ENCODE measurements around the gene IGFL1.

DNA sequence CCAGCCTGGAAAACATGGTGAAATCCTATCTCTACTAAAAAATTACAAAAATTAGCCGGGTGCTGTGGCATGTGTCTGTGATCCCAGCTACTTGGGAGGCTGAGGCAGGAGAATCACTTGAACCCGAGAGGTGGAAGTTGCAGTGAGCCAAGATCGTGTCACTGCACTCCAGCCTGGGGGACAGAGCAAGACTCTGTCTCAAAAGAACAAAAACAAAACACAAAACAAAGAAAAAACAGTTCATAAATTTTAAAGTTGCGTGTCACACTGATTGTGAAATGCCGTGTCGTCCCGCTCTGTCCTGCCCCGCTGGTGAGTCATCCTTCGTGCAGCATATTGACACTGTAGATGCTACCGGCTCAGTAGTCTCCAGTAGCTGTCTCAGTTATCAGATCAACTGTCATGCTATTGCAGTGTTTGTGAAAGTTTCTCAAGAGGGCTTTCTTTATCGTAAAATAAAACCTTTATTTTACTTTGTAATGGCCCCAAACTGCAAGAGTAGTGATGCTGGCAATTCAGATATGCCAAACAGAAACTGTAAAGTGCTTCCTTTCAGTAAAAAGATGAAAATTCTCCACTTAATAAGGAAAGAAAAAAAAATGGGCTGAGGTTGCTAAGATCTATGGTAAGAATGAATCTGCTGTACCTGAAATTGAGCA is 36.4 kb upstream of the IGFL1 start:
- TF ChIP-seq, protein P1, sequence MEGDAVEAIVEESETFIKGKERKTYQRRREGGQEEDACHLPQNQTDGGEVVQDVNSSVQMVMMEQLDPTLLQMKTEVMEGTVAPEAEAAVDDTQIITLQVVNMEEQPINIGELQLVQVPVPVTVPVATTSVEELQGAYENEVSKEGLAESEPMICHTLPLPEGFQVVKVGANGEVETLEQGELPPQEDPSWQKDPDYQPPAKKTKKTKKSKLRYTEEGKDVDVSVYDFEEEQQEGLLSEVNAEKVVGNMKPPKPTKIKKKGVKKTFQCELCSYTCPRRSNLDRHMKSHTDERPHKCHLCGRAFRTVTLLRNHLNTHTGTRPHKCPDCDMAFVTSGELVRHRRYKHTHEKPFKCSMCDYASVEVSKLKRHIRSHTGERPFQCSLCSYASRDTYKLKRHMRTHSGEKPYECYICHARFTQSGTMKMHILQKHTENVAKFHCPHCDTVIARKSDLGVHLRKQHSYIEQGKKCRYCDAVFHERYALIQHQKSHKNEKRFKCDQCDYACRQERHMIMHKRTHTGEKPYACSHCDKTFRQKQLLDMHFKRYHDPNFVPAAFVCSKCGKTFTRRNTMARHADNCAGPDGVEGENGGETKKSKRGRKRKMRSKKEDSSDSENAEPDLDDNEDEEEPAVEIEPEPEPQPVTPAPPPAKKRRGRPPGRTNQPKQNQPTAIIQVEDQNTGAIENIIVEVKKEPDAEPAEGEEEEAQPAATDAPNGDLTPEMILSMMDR (conservative IDR thresholded peaks at IDR 0.05; ENCODE audit: low read depth in 2 of 2), result no peak
- TF ChIP-seq EZH2 (IDR thresholded peaks at IDR 0.05; ENCODE audit: low read depth, unreplicated experiment) (no peak), EZH2phosphoT487 (IDR thresholded peaks at IDR 0.05; ENCODE audit: unreplicated experiment) (no peak), POLR2AphosphoS5 (IDR thresholded peaks at IDR 0.05; ENCODE audit: low read depth) (no peak), ZNF114 (CRISPR knock-in tag; IDR thresholded peaks at IDR 0.05) (no peak), CREB1 (CRISPR knock-in tag; IDR thresholded peaks at IDR 0.05; ENCODE audit: low read depth) (no peak)
- TF ChIP-seq, protein P2, sequence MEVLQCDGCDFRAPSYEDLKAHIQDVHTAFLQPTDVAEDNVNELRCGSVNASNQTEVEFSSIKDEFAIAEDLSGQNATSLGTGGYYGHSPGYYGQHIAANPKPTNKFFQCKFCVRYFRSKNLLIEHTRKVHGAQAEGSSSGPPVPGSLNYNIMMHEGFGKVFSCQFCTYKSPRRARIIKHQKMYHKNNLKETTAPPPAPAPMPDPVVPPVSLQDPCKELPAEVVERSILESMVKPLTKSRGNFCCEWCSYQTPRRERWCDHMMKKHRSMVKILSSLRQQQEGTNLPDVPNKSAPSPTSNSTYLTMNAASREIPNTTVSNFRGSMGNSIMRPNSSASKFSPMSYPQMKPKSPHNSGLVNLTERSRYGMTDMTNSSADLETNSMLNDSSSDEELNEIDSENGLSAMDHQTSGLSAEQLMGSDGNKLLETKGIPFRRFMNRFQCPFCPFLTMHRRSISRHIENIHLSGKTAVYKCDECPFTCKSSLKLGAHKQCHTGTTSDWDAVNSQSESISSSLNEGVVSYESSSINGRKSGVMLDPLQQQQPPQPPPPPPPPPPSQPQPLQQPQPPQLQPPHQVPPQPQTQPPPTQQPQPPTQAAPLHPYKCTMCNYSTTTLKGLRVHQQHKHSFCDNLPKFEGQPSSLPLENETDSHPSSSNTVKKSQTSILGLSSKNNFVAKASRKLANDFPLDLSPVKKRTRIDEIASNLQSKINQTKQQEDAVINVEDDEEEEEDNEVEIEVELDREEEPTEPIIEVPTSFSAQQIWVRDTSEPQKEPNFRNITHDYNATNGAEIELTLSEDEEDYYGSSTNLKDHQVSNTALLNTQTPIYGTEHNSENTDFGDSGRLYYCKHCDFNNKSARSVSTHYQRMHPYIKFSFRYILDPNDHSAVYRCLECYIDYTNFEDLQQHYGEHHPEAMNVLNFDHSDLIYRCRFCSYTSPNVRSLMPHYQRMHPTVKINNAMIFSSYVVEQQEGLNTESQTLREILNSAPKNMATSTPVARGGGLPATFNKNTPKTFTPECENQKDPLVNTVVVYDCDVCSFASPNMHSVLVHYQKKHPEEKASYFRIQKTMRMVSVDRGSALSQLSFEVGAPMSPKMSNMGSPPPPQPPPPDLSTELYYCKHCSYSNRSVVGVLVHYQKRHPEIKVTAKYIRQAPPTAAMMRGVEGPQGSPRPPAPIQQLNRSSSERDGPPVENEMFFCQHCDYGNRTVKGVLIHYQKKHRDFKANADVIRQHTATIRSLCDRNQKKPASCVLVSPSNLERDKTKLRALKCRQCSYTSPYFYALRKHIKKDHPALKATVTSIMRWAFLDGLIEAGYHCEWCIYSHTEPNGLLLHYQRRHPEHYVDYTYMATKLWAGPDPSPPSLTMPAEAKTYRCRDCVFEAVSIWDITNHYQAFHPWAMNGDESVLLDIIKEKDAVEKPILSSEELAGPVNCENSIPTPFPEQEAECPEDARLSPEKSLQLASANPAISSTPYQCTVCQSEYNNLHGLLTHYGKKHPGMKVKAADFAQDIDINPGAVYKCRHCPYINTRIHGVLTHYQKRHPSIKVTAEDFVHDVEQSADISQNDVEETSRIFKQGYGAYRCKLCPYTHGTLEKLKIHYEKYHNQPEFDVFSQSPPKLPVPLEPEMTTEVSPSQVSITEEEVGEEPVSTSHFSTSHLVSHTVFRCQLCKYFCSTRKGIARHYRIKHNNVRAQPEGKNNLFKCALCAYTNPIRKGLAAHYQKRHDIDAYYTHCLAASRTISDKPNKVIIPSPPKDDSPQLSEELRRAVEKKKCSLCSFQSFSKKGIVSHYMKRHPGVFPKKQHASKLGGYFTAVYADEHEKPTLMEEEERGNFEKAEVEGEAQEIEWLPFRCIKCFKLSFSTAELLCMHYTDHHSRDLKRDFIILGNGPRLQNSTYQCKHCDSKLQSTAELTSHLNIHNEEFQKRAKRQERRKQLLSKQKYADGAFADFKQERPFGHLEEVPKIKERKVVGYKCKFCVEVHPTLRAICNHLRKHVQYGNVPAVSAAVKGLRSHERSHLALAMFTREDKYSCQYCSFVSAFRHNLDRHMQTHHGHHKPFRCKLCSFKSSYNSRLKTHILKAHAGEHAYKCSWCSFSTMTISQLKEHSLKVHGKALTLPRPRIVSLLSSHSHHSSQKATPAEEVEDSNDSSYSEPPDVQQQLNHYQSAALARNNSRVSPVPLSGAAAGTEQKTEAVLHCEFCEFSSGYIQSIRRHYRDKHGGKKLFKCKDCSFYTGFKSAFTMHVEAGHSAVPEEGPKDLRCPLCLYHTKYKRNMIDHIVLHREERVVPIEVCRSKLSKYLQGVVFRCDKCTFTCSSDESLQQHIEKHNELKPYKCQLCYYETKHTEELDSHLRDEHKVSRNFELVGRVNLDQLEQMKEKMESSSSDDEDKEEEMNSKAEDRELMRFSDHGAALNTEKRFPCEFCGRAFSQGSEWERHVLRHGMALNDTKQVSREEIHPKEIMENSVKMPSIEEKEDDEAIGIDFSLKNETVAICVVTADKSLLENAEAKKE (CRISPR knock-in tag; IDR thresholded peaks at IDR 0.05), result no peak
- TF ChIP-seq, protein P3, sequence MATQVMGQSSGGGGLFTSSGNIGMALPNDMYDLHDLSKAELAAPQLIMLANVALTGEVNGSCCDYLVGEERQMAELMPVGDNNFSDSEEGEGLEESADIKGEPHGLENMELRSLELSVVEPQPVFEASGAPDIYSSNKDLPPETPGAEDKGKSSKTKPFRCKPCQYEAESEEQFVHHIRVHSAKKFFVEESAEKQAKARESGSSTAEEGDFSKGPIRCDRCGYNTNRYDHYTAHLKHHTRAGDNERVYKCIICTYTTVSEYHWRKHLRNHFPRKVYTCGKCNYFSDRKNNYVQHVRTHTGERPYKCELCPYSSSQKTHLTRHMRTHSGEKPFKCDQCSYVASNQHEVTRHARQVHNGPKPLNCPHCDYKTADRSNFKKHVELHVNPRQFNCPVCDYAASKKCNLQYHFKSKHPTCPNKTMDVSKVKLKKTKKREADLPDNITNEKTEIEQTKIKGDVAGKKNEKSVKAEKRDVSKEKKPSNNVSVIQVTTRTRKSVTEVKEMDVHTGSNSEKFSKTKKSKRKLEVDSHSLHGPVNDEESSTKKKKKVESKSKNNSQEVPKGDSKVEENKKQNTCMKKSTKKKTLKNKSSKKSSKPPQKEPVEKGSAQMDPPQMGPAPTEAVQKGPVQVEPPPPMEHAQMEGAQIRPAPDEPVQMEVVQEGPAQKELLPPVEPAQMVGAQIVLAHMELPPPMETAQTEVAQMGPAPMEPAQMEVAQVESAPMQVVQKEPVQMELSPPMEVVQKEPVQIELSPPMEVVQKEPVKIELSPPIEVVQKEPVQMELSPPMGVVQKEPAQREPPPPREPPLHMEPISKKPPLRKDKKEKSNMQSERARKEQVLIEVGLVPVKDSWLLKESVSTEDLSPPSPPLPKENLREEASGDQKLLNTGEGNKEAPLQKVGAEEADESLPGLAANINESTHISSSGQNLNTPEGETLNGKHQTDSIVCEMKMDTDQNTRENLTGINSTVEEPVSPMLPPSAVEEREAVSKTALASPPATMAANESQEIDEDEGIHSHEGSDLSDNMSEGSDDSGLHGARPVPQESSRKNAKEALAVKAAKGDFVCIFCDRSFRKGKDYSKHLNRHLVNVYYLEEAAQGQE (IDR thresholded peaks at IDR 0.05; ENCODE audit: unreplicated experiment), result no peak
- TF ChIP-seq, protein P4, sequence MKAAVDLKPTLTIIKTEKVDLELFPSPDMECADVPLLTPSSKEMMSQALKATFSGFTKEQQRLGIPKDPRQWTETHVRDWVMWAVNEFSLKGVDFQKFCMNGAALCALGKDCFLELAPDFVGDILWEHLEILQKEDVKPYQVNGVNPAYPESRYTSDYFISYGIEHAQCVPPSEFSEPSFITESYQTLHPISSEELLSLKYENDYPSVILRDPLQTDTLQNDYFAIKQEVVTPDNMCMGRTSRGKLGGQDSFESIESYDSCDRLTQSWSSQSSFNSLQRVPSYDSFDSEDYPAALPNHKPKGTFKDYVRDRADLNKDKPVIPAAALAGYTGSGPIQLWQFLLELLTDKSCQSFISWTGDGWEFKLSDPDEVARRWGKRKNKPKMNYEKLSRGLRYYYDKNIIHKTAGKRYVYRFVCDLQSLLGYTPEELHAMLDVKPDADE (IDR thresholded peaks at IDR 0.05), result no peak
